Chondrocyte (in vitro differentiated cells): ENCODE measurements around the gene LYPD1. TPM values are rescaled to one million over a fixed set of nuclear protein-coding genes. Genes with fewer than 3 reads are reported as not detected.
A peak's percentile ranks its signal among the peaks of the same experiment; 100 is the strongest.

Source experiments
- DNase-seq: peaks from one replicate; pipeline ENCODE4 v3.0.0; 2021; ENCODE audit warnings: mixed read lengths, low spot score
- H3K27ac Mint-ChIP-seq: one replicate; pipeline ENCODE4 v1.8.0; 2021; ENCODE audit warnings: mild to moderate bottlenecking, moderate library complexity, mixed read lengths; ENCODE audit not compliant: unreplicated experiment
- H3K27me3 Mint-ChIP-seq: 2 replicates; pipeline ENCODE4 v1.8.0; 2021; ENCODE audit warnings: low read depth, mixed read lengths
- H3K36me3 Mint-ChIP-seq: 2 replicates; pipeline ENCODE4 v1.8.0; 2021; ENCODE audit warnings: low read depth, mixed read lengths
- H3K4me1 Mint-ChIP-seq: 2 replicates; pipeline ENCODE4 v1.8.0; 2021; ENCODE audit warnings: low read depth, mild to moderate bottlenecking, mixed read lengths
- H3K4me3 Mint-ChIP-seq: one replicate; pipeline ENCODE4 v1.8.0; 2021; ENCODE audit warnings: mild to moderate bottlenecking, moderate library complexity, mixed read lengths; ENCODE audit not compliant: unreplicated experiment
- H3K9me3 Mint-ChIP-seq: 2 replicates; pipeline ENCODE4 v1.8.0; 2021; ENCODE audit warnings: low read depth, mixed read lengths
- total RNA-seq: library from RNA; stranded (reverse); gene quantifications from 3 replicates; pipeline ENCODE4 v1.2.1, GENCODE V29; 2021
- TF ChIP-seq, protein P1 (sequence below): fragments of 200-600 bp; sonication (generic); IDR thresholded peaks from 2 replicates; pipeline ENCODE4 v1.5.0; 2021; ENCODE audit warnings: antibody characterized with exemption, mild to moderate bottlenecking, moderate library complexity

The LYPD1 gene
- total RNA-seq, 1 donor from 2014 or later = 5.0 TPM

DNA sequence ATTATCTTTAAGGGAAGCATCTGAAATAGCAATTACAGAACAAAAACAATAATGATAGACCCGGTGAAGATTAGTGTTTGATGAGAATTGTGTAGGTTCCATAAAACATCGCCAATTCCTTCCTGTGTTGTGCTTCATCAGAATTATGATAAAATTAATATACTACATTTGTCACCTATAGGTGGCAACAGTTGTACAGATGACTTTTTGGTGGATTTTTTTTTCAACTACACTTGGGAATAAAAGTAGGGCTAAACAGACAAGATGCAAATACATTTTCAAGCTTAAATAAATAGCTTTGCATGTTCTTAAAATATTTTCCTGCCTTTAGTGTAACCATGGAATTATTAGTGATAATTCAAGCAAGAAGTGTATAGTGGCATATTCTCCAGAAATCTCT lies 7.0 kb upstream of the LYPD1 start:
- H3K4me3 Mint-ChIP-seq = no peak overlapping the region
- H3K36me3 Mint-ChIP-seq = no peaks in the 10 kb centered on the region
- H3K4me1 Mint-ChIP-seq = peaks cover 15% of the 10 kb centered on the region
- no peak for DNase-seq
- H3K27ac Mint-ChIP-seq = no peak overlapping the region
- peaks cover 3% of the 10 kb centered on the region for H3K27me3 Mint-ChIP-seq
- TF ChIP-seq, protein P1, sequence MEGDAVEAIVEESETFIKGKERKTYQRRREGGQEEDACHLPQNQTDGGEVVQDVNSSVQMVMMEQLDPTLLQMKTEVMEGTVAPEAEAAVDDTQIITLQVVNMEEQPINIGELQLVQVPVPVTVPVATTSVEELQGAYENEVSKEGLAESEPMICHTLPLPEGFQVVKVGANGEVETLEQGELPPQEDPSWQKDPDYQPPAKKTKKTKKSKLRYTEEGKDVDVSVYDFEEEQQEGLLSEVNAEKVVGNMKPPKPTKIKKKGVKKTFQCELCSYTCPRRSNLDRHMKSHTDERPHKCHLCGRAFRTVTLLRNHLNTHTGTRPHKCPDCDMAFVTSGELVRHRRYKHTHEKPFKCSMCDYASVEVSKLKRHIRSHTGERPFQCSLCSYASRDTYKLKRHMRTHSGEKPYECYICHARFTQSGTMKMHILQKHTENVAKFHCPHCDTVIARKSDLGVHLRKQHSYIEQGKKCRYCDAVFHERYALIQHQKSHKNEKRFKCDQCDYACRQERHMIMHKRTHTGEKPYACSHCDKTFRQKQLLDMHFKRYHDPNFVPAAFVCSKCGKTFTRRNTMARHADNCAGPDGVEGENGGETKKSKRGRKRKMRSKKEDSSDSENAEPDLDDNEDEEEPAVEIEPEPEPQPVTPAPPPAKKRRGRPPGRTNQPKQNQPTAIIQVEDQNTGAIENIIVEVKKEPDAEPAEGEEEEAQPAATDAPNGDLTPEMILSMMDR = peak; percentile 75
- no peaks in the 10 kb centered on the region for H3K9me3 Mint-ChIP-seq

DNA sequence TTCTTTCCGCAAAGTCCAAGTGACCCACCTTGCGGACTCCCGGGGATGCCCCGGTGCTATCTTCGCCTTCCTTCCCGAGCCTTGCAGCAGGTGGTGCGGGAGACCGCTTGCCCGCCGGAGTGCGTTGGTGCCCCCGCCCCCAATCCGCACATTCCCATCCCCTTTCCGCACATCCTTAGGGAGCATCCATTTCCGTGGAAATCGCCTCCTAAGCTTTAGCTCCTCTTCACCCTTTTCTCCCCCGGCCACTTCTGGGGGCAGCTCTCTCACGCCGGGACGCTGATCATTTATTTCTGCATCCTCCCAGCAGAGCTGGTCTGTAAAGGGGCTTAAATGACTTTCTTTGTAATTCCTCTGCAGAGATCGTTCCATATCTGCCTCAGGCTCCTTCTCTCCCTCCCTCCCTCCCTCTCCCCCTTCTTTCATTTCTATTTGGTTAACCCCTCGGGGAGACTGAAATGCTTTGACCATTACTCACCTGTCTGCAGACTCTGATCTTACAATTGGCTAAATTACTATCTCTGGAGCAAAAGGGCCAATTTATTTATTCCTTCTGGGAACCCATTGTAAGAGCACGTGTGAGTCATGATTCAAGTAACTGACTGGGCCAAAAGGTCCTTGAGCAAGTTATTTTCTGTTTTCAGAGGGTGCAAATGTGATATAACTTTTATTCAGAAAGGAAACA lies 1.3 kb upstream of the LYPD1 start:
- TF ChIP-seq, protein P1 = no peak
- peaks cover 20% of the 10 kb centered on the region for H3K4me1 Mint-ChIP-seq
- no peaks in the 10 kb centered on the region for H3K36me3 Mint-ChIP-seq
- no peak overlapping the region for H3K27ac Mint-ChIP-seq
- peaks cover 27% of the 10 kb centered on the region for H3K27me3 Mint-ChIP-seq
- H3K9me3 Mint-ChIP-seq = no peaks in the 10 kb centered on the region
- peak overlapping the region; percentile 71 for H3K4me3 Mint-ChIP-seq
- DNase-seq = no peak

DNA sequence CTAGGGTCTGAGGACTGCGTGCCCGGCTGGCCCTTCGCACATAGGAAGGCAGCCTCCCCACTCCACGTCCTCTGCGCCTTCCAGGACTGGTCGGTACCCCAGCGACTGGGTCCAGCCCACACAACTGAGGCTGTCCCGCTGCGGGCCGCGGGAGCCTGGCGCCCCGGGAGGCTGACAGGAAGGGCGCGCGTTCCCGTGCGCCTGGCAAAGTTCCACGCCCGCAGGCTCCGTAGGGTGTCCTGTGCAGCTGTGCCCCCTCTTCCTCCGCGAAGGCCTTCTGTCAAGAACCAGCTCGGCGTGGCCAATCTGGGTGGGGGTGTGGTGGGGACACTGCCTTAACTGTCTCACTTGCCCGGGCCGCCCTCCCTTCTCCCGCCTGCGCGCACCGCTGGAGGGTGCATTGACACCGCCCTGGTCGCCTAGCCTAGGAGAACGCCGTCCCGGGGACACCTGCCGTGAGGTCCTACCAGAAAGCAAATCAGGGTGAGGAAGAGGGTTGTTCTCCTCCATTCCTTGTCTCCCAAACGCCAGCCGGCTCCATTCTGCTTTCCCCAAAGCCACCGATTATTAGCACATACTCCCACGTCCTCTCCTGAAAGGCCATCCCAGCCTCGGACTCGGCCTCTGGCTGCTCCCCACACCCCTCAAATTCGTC lies 618 bp upstream of the LYPD1 start:
- no peak for DNase-seq
- H3K9me3 Mint-ChIP-seq = no peaks in the 10 kb centered on the region
- peaks cover 20% of the 10 kb centered on the region for H3K4me1 Mint-ChIP-seq
- H3K4me3 Mint-ChIP-seq = peak overlapping the region; percentile 71
- H3K27me3 Mint-ChIP-seq = peaks cover 26% of the 10 kb centered on the region
- TF ChIP-seq, protein P1 = peak; percentile 18
- no peaks in the 10 kb centered on the region for H3K36me3 Mint-ChIP-seq
- H3K27ac Mint-ChIP-seq = no peak overlapping the region

DNA sequence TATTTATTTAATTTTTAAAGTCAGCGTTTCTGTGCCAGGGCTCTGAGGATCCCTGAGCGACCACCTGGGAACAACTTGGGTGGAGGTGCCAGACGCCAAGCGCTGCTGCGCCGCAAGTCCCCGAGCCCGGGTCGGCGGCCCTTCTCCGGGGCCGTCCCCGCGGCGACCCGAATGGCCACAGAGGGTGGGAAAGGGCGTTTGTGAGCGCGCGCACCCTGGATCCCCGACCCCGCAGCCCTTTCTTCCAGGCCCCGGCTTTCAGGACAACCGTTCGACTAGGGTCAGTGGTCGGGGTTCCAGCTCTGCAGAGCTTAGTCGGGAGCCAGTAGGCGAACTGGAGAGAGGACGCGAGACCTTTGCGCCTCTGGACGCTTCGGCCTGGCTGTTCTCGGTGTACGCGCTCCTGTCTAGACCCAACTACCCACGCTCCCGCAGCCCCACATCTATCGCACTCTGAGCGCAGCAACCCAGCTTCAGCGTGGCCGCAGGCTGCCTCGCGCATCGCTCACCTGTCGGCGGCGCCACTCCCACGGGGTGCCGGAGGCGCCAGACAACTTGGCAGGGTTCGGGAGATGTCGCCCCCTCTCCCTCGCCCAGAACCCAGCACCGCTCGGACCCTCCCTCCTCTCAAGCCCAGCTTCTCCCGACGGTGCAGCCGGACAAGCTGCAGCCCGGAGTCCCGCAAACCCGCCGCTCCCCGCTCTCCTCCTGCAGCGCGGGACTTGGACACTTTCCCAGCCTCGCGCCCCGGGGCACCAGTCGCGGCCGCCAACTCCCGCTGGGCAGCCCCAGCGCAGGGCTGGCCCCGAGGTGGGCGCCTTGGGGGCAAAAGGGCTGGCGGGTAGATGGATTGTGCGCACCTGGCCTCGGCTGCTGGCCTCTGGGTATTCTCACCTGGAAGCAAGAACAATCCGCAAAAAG lies 758 bp downstream of the LYPD1 start:
- no peaks in the 10 kb centered on the region for H3K9me3 Mint-ChIP-seq
- H3K36me3 Mint-ChIP-seq = no peaks in the 10 kb centered on the region
- peaks cover 26% of the 10 kb centered on the region for H3K27me3 Mint-ChIP-seq
- H3K4me1 Mint-ChIP-seq = peaks cover 21% of the 10 kb centered on the region
- no peak for DNase-seq
- TF ChIP-seq, protein P1 = no peak
- H3K4me3 Mint-ChIP-seq = peak overlapping the region; percentile 71
- H3K27ac Mint-ChIP-seq = no peak overlapping the region
